Amygdala (tissue), 56 donors: ENCODE data around the gene MTMR10.

Source experiments
- DNase-seq, 56 donors: peaks; one replicate each; lab custom pipeline; 2025; lab: John Stamatoyannopoulos, UW

Gene MTMR10

GRCh38 chr15:31014608-31014925, 23.1 kb upstream of the MTMR10 start:
- DNase-seq: no peak

- no peak for DNase-seq
Observed at GRCh38 chr15:31013863-31014607, 22.6 kb upstream of the MTMR10 start.

GRCh38 chr15:31012455-31012854, 21.0 kb upstream of the MTMR10 start:
- no peak for DNase-seq

- DNase-seq: no peak
Observed at GRCh38 chr15:31010036-31010435, 18.6 kb upstream of the MTMR10 start.

GRCh38 chr15:31005660-31006059, 14.2 kb upstream of the MTMR10 start:
- DNase-seq: no peak

GRCh38 chr15:31004220-31004733, 12.8 kb upstream of the MTMR10 start:
- peak in 1 of 56 donors; percentile 17 for DNase-seq

- DNase-seq: no peak
Observed at GRCh38 chr15:31001702-31002101, 10.3 kb upstream of the MTMR10 start.

- no peak for DNase-seq
Observed at GRCh38 chr15:30999729-31000128, 8.3 kb upstream of the MTMR10 start.

- no peak for DNase-seq
Observed at GRCh38 chr15:30997270-30997669, 5.8 kb upstream of the MTMR10 start.

GRCh38 chr15:30992249-30992864, 929 bp upstream of the MTMR10 start:
- DNase-seq: no peak

GRCh38 chr15:30990446-30991254, 778 bp downstream of the MTMR10 start:
- DNase-seq: no peak

GRCh38 chr15:30990036-30990435, 1.4 kb downstream of the MTMR10 start:
- no peak for DNase-seq

- peak in 6 of 56 donors; percentile 22 to 65 (median 49) for DNase-seq
Observed at GRCh38 chr15:30985081-30985531, 6.3 kb downstream of the MTMR10 start.

GRCh38 chr15:30984542-30984941, 6.9 kb downstream of the MTMR10 start:
- DNase-seq: peak in 24 of 56 donors; percentile 16 to 72 (median 50)

- no peak for DNase-seq
Observed at GRCh38 chr15:30984118-30984517, 7.3 kb downstream of the MTMR10 start.

GRCh38 chr15:30979457-30979856, 12.0 kb downstream of the MTMR10 start:
- DNase-seq: no peak

- no peak for DNase-seq
Observed at GRCh38 chr15:30978328-30978727, 13.1 kb downstream of the MTMR10 start.

- no peak for DNase-seq
Observed at GRCh38 chr15:30974112-30974511, 17.3 kb downstream of the MTMR10 start.

- peak in 9 of 56 donors; percentile 18 to 52 (median 42) for DNase-seq
Observed at GRCh38 chr15:30973379-30973778, 18.0 kb downstream of the MTMR10 start.

- no peak for DNase-seq
Observed at GRCh38 chr15:30969724-30970123, 21.7 kb downstream of the MTMR10 start.

GRCh38 chr15:30963681-30964080, 27.7 kb downstream of the MTMR10 start:
- no peak for DNase-seq
